Left ventricle myocardium inferior (tissue), 1 donor: ENCODE data around the gene GPR78. TPM values are rescaled to one million over a fixed set of nuclear protein-coding genes. Genes with fewer than 3 reads are reported as not detected.

Experiments
- DNase-seq: peaks from one replicate; pipeline ENCODE4 v3.0.0-alpha.2; 2020
- H3K27ac ChIP-seq: fragments of 200-600 bp; replicated peaks from 2 replicates; pipeline ENCODE4 v1.8.0; 2021
- H3K27me3 ChIP-seq: fragments of 200-600 bp; 2 replicates; pipeline ENCODE4 v1.8.0; 2021; ENCODE audit warnings: low read depth
- H3K36me3 ChIP-seq: fragments of 200-600 bp; 2 replicates; pipeline ENCODE4 v1.8.0; 2021
- H3K4me1 ChIP-seq: fragments of 200-600 bp; 2 replicates; pipeline ENCODE4 v1.8.0; 2021
- H3K4me3 ChIP-seq: fragments of 200-600 bp; 2 replicates; pipeline ENCODE4 v1.8.0; 2021; ENCODE audit warnings: mild to moderate bottlenecking, moderate library complexity
- H3K9me3 ChIP-seq: fragments of 200-600 bp; replicated peaks from 2 replicates; pipeline ENCODE4 v1.8.0; 2021
- intact Hi-C: fragments of 100-400 bp; cut with micrococcal nuclease; formaldehyde crosslinking; loops from one replicate; pipeline ENCODE4 v1.11.0; 2022
- total RNA-seq: library from RNA; stranded (reverse); fragmentation: NEBNext Ultra II Directional; extraction: Animal tissue kit (Norgen Biotek cat#: 25700); gene quantifications from one replicate; pipeline ENCODE4 v1.2.1, GENCODE V29; 2021
- TF ChIP-seq, protein P1 (sequence below): fragments of 200-600 bp; IDR thresholded peaks from 2 replicates; pipeline ENCODE4 v1.8.0; 2021; ENCODE audit warnings: antibody characterized with exemption, mild to moderate bottlenecking, borderline replicate concordance
- donor health status: DM: no; HTN: yes; CAD: no; lungs with severe emphysema.

Gene GPR78
- total RNA-seq, 1 donor from 2014 or later, result not detected

DNA sequence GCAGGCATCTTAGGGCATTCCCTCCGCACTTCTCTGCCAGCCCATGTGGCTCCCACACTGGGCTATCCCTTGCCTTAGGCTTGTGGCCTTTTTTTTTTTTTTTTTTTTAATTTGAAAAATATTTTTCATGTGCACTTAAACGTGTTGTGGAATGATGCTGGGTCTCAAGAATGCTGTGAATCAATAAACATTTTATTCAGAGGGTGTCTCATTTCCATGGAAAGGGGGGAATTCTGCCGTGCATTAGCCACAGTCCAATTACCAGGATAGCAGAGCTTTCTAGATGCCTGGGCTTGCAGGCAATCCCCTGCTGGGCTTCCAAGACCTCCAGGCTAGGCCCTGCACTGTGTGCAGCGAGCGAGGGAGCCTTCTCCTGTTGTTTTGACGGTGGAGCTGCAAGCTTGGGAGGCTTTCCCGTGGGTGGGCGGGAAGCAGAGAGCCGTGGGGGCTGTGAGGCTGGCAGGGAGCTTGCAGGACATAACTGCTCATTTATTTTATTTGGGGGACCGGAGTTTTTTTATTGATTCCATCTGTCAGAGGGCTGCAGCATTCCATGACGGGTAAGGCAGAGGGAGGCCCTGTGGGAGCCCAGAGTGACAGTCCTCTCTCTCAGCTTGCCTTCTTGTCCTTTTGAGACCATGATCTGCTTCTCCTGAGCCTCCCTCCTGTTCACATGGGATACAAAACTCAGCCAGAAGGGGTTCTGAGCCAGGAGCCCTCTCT, 9.8 kb downstream of the GPR78 start:
- intact Hi-C loops, result loop anchor here (10.0 kb wide), 2 partner anchors 125 to 345 kb away; no protein-coding TSS in a partner anchor
- TF ChIP-seq, protein P1, sequence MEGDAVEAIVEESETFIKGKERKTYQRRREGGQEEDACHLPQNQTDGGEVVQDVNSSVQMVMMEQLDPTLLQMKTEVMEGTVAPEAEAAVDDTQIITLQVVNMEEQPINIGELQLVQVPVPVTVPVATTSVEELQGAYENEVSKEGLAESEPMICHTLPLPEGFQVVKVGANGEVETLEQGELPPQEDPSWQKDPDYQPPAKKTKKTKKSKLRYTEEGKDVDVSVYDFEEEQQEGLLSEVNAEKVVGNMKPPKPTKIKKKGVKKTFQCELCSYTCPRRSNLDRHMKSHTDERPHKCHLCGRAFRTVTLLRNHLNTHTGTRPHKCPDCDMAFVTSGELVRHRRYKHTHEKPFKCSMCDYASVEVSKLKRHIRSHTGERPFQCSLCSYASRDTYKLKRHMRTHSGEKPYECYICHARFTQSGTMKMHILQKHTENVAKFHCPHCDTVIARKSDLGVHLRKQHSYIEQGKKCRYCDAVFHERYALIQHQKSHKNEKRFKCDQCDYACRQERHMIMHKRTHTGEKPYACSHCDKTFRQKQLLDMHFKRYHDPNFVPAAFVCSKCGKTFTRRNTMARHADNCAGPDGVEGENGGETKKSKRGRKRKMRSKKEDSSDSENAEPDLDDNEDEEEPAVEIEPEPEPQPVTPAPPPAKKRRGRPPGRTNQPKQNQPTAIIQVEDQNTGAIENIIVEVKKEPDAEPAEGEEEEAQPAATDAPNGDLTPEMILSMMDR, result no peak
- H3K9me3 ChIP-seq, result no peaks in the 10 kb centered on the region

DNA sequence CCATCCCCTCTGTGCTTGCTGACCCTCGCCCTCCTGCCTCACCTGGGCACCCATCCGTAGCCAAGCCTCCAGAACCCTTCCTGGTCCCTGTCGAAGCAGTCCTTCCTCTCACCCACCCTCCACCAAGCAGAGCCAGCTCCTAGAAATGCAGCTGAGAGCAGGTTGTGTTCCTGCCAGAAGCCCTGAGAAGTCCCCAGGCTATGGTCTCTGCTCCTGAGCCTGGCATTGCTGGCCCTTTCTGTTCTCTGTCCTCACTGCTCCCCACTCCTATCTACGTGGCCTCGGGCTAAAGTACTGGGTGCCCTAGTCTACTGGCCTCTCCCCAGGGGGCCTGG, 10.3 kb downstream of the GPR78 start:
- no peaks in the 10 kb centered on the region for H3K9me3 ChIP-seq
- H3K4me3 ChIP-seq, result no peak overlapping the region
- H3K36me3 ChIP-seq, result no peaks in the 10 kb centered on the region
- H3K27me3 ChIP-seq, result peaks cover 98% of the 10 kb centered on the region
- intact Hi-C loops, result loop anchor here (10.0 kb wide), 2 partner anchors 126 to 346 kb away; no protein-coding TSS in a partner anchor
- H3K4me1 ChIP-seq, result peaks cover 13% of the 10 kb centered on the region
- DNase-seq, result no peak
- TF ChIP-seq, protein P1, result no peak
- no peak overlapping the region for H3K27ac ChIP-seq

More for the DNA sequence above, 9.8 kb downstream of the GPR78 start:
- DNase-seq, result no peak
- H3K27me3 ChIP-seq, result peaks cover 98% of the 10 kb centered on the region
- H3K4me1 ChIP-seq, result peaks cover 13% of the 10 kb centered on the region
- no peaks in the 10 kb centered on the region for H3K36me3 ChIP-seq
- H3K27ac ChIP-seq, result no peak overlapping the region
- no peak overlapping the region for H3K4me3 ChIP-seq

DNA sequence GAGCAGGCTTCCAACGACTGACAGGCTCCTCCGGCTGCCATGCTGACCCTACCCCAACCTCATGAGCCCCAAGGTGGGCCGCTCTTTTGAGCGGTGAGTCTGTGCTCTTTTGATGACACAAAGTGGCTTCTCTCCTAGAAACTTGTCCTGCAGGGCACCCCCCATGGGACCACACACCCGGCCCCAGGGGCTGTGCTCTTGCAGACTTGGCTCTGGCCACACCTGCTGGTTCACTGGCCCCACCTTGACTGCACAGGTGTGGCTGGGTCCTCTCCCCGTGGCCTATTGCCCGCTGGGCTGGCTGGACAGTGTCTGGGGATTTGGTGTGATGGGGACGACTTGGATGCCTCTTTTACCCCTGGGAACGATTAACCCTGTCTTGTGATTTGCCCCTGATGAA, 10.9 kb downstream of the GPR78 start:
- H3K9me3 ChIP-seq, result no peaks in the 10 kb centered on the region
- no peaks in the 10 kb centered on the region for H3K36me3 ChIP-seq
- no peak overlapping the region for H3K27ac ChIP-seq
- no peak for DNase-seq
- TF ChIP-seq, protein P1, result no peak
- H3K4me1 ChIP-seq, result peaks cover 13% of the 10 kb centered on the region
- H3K4me3 ChIP-seq, result no peak overlapping the region
- peaks cover 96% of the 10 kb centered on the region for H3K27me3 ChIP-seq
- intact Hi-C loops, result loop anchor here (10.0 kb wide), 2 partner anchors 126 to 346 kb away; no protein-coding TSS in a partner anchor

DNA sequence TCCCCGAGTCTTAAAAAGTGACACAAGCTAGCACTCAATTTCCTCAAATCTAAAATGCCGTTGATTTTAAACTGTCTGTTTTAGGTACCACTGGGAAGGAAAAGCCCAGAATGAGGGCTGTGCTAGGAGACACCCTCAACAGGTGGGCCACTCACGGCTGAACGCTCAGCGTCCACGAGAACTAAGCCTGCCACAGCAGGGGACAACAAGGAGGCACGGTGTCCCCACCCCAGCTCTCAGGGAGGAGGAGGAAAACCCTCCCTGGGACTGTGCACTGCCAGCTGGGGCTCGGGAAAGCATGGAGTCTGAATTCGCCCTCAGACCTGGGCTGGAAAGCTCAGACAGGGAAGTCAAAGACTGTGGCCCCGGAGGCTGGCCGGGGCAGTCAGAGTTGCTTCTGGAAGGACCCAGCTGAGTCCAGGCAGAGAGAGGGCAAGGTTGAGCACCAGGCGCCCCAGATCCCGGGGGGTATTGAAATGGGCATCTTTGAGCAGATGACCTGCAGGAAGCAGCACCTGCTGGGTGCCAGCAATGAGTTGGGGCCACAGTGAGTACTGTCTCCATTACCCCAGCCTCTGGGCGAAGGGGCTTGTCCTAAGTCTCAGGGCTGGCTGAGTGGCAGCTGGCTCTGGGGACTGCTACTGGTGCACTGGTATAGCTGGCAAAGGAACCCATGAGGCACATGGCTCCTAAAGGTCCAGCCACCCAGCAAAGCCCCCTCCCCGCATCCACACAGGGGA, 11.6 kb downstream of the GPR78 start:
- Histone ChIP-seq H3K27me3 (peaks cover 95% of the 10 kb centered on the region), H3K9me3 (no peaks in the 10 kb centered on the region), H3K27ac (no peak overlapping the region), H3K36me3 (no peaks in the 10 kb centered on the region), H3K4me1 (peaks cover 13% of the 10 kb centered on the region), H3K4me3 (no peak overlapping the region)
- TF ChIP-seq, protein P1, result no peak
- peak; percentile 11 for DNase-seq
- intact Hi-C loops, result loop anchor here (10.0 kb wide), 2 partner anchors 127 to 347 kb away; no protein-coding TSS in a partner anchor

DNA sequence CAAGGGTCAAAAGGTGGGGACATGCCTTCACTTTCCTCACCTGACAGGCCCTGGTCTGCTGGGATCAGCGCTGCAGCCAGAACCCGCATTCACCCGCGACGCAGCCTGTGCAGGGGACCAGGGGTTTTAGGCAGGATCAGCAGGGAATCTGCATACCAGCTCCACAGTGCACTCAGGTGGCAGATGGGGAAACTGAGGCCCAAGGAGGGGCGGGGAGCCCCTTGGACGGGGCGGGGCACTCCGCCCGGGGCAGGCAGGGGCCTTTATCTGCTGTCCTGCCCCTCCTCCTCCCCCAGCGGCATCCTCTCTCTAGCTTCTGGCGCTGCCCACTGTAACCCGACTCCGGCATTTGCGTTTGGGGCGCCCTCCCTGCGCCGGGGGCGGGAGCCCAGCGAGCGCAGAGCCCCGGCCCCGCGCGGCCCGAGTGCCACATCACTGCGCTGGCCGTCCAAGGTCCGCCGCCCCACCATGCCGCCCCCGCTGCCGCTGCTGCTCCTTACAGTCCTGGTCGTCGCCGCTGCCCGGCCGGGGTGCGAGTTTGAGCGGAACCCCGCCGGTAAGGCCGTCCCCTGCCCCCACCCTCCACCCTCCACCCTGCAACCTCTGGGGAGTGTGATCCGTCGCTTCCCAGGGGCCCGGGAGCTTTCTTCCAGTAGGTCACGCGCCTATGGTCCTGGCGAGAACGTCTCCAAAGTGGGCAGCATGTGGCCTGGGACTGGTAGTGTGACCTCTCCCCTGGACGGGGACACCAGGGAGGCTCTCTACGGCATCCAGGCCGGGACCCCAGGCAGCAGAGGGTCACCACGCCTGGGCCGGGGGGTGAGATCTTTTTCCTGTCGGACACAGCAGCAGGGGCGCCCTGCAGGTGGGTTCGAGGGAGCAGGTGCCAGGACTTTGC, 12.4 kb downstream of the GPR78 start, which contains the start of gene CPZ:
CPZ (plus strand) TSS at position 400 of the 898 bp plus-strand sequence; CDS start at position 469, 69 bp downstream.
- DNase-seq, result no peak
- TF ChIP-seq, protein P1, result no peak
- Histone ChIP-seq H3K4me3 (peak within 1 kb of the TSS; percentile 30), H3K36me3 (no peaks in the 10 kb centered on the region), H3K4me1 (peaks cover 13% of the 10 kb centered on the region), H3K27me3 (peaks cover 95% of the 10 kb centered on the region), H3K27ac (no peak within 1 kb of the TSS), H3K9me3 (no peaks in the 10 kb centered on the region)
- intact Hi-C loops, result loop anchor here (10.0 kb wide), 2 partner anchors 128 to 348 kb away; no protein-coding TSS in a partner anchor
